WTC11 (cell line): ENCODE measurements around the gene SDK2.

Source experiments
- ATF2 ChIP-seq: sonication (generic); formaldehyde crosslinking; IDR thresholded peaks from 2 replicates; pipeline ENCODE4 v1.8.1; 2022; ENCODE audit warnings: low read depth, missing genetic modification reagents, borderline replicate concordance
- CDX4 ChIP-seq: fragments of 250-450 bp; sonication (Bioruptor Pico); IDR thresholded peaks from 2 replicates; pipeline ENCODE4 v1.9.0; 2021; ENCODE audit warnings: moderate library complexity, mild to moderate bottlenecking, inconsistent platforms, borderline replicate concordance
- CTCF ChIP-seq: fragments of 200-600 bp; IDR thresholded peaks from 2 replicates; pipeline ENCODE4 v1.8.0; 2022; ENCODE audit warnings: antibody characterized with exemption
- E2F4 ChIP-seq: sonication (generic); formaldehyde crosslinking; IDR thresholded peaks from 2 replicates; pipeline ENCODE4 v1.8.1; 2022; ENCODE audit warnings: low read depth, mild to moderate bottlenecking, moderate library complexity, missing genetic modification reagents, borderline replicate concordance
- ESRRA ChIP-seq: sonication (generic); formaldehyde crosslinking; IDR thresholded peaks from 2 replicates; pipeline ENCODE4 v1.8.1; 2022; ENCODE audit warnings: mild to moderate bottlenecking, missing genetic modification reagents, borderline replicate concordance
- ETV6 ChIP-seq: sonication (generic); formaldehyde crosslinking; IDR thresholded peaks from 2 replicates; pipeline ENCODE4 v1.8.1; 2022; ENCODE audit warnings: mild to moderate bottlenecking, missing genetic modification reagents
- JUN ChIP-seq: sonication (generic); formaldehyde crosslinking; IDR thresholded peaks from 2 replicates; pipeline ENCODE4 v1.8.0; 2023; ENCODE audit warnings: mild to moderate bottlenecking, missing genetic modification reagents
- MAX ChIP-seq: sonication (generic); formaldehyde crosslinking; IDR thresholded peaks from 2 replicates; pipeline ENCODE4 v1.8.0; 2022; ENCODE audit warnings: mild to moderate bottlenecking, missing genetic modification reagents
- NR1H2 ChIP-seq: sonication (generic); formaldehyde crosslinking; IDR thresholded peaks from 2 replicates; pipeline ENCODE4 v1.9.0; 2021; ENCODE audit warnings: mild to moderate bottlenecking, moderate library complexity, missing genetic modification reagents
- USF1 ChIP-seq: sonication (generic); formaldehyde crosslinking; IDR thresholded peaks from 2 replicates; pipeline ENCODE4 v1.8.0; 2022; ENCODE audit warnings: mild to moderate bottlenecking, missing genetic modification reagents

GRCh38 chr17:73411313-73411747 is 232.9 kb downstream of the SDK2 start:
- TF ChIP-seq E2F4 (CRISPR knock-in tag) (no peak), NR1H2 (CRISPR knock-in tag) (no peak), MAX (CRISPR knock-in tag) (no peak), ATF2 (CRISPR knock-in tag) (no peak), JUN (CRISPR knock-in tag) (no peak), ETV6 (CRISPR knock-in tag) (no peak), ESRRA (CRISPR knock-in tag) (no peak), CDX4 (CRISPR knock-in tag) (no peak), USF1 (CRISPR knock-in tag) (no peak), CTCF (no peak)
